GDM1 (cell line): Measurements from ENCODE around the gene SLC22A6.
"Not testable (repeated sequence)": the region's sequence is repeated elsewhere in the genome, so short reads cannot be mapped to it uniquely, and the experiment has no call there.

Experiments
- DNase-seq: peaks from one replicate; lab custom pipeline; 2025; lab: John Stamatoyannopoulos, UW

SLC22A6 gene

GRCh38 chr11:62985041-62985750, 429 bp upstream of the SLC22A6 start:
- DNase-seq, result no peak

GRCh38 chr11:62983536-62984199, 1.1 kb downstream of the SLC22A6 start:
- no peak for DNase-seq

- DNase-seq, result no peak
These were observed 3.0 kb downstream of the SLC22A6 start for GRCh38 chr11:62981743-62982142.

- no peak for DNase-seq
These were observed 4.5 kb downstream of the SLC22A6 start for GRCh38 chr11:62980133-62980760.

- DNase-seq, result no peak
These were observed 8.7 kb downstream of the SLC22A6 start for GRCh38 chr11:62976109-62976508.

- DNase-seq, result no peak
These were observed 9.8 kb downstream of the SLC22A6 start for GRCh38 chr11:62974848-62975522.

- no peak for DNase-seq
These were observed 19.2 kb downstream of the SLC22A6 start for GRCh38 chr11:62965574-62965973.

- no peak for DNase-seq
These were observed 22.4 kb downstream of the SLC22A6 start for GRCh38 chr11:62962391-62962790.

- DNase-seq, result no peak
These were observed 23.7 kb downstream of the SLC22A6 start for GRCh38 chr11:62961017-62961570.

- DNase-seq, result no peak
These were observed 25.3 kb downstream of the SLC22A6 start for GRCh38 chr11:62959422-62959980.

GRCh38 chr11:62958547-62959421, 26.0 kb downstream of the SLC22A6 start:
- no peak for DNase-seq

GRCh38 chr11:62957147-62957546, 27.6 kb downstream of the SLC22A6 start:
- DNase-seq, result no peak

GRCh38 chr11:62954478-62954877, 30.3 kb downstream of the SLC22A6 start:
- no peak for DNase-seq

- DNase-seq, result no peak
These were observed 31.0 kb downstream of the SLC22A6 start for GRCh38 chr11:62953811-62954210.

- DNase-seq, result no peak
These were observed 35.9 kb downstream of the SLC22A6 start for GRCh38 chr11:62948765-62949320.

- DNase-seq, result not testable (repeated sequence)
These were observed 39.2 kb downstream of the SLC22A6 start for GRCh38 chr11:62945538-62945937.

- not testable (repeated sequence) for DNase-seq
These were observed 47.2 kb downstream of the SLC22A6 start for GRCh38 chr11:62937528-62937927.

GRCh38 chr11:62934496-62934785, 50.3 kb downstream of the SLC22A6 start:
- DNase-seq, result no peak

- DNase-seq, result no peak
These were observed 50.8 kb downstream of the SLC22A6 start for GRCh38 chr11:62933750-62934495.

GRCh38 chr11:62933285-62933684, 51.5 kb downstream of the SLC22A6 start:
- DNase-seq, result no peak
